Measurements from ENCODE around the gene KHDRBS1.

DNA sequence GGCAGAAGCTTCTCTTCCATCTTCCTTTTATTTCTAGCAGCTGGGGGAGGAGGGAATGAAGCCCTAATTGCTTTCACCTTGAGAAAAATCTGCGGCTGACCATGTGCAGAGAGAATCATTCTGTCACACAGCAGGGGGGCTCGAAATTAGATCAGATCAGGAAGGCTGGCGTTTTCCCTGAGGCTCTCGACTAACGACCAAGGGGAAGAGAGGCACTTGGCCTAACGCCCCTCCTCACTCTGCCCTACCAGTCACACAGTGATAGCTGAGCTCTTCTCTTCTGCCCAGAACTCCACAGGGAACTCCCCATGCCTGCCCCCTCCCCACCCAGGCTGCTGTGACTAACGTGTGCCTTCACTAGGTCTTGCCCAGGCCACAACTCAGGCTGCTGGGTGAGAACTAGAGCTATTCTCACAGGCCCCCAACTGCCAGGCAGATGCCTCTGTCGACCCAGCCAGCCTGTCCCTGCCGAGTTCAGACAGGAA lies 26.5 kb upstream of the KHDRBS1 start:
- TF ChIP-seq TEAD4 (IDR thresholded peaks at IDR 0.05) (no peak), FOXM1 (IDR thresholded peaks at IDR 0.05; ENCODE audit: borderline replicate concordance, low read depth) (no peak), NFIC (IDR thresholded peaks at IDR 0.05) (no peak), RAD21 (IDR thresholded peaks at IDR 0.05; ENCODE audit: low read depth) (no peak), MAX (IDR thresholded peaks at IDR 0.05) (no peak), YY1 (IDR thresholded peaks at IDR 0.05; ENCODE audit: low read depth) (no peak), TAF1 (IDR thresholded peaks at IDR 0.05; ENCODE audit: low read depth) (no peak), EP300 (IDR thresholded peaks at IDR 0.05; ENCODE audit: borderline replicate concordance) (no peak), CEBPB (IDR thresholded peaks at IDR 0.05) (no peak), ZBTB7A (IDR thresholded peaks at IDR 0.05; ENCODE audit: low read depth) (no peak)
- TF ChIP-seq, protein P1, sequence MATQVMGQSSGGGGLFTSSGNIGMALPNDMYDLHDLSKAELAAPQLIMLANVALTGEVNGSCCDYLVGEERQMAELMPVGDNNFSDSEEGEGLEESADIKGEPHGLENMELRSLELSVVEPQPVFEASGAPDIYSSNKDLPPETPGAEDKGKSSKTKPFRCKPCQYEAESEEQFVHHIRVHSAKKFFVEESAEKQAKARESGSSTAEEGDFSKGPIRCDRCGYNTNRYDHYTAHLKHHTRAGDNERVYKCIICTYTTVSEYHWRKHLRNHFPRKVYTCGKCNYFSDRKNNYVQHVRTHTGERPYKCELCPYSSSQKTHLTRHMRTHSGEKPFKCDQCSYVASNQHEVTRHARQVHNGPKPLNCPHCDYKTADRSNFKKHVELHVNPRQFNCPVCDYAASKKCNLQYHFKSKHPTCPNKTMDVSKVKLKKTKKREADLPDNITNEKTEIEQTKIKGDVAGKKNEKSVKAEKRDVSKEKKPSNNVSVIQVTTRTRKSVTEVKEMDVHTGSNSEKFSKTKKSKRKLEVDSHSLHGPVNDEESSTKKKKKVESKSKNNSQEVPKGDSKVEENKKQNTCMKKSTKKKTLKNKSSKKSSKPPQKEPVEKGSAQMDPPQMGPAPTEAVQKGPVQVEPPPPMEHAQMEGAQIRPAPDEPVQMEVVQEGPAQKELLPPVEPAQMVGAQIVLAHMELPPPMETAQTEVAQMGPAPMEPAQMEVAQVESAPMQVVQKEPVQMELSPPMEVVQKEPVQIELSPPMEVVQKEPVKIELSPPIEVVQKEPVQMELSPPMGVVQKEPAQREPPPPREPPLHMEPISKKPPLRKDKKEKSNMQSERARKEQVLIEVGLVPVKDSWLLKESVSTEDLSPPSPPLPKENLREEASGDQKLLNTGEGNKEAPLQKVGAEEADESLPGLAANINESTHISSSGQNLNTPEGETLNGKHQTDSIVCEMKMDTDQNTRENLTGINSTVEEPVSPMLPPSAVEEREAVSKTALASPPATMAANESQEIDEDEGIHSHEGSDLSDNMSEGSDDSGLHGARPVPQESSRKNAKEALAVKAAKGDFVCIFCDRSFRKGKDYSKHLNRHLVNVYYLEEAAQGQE (IDR thresholded peaks at IDR 0.05; ENCODE audit: low read depth), result no peak
- TF ChIP-seq, protein P2, sequence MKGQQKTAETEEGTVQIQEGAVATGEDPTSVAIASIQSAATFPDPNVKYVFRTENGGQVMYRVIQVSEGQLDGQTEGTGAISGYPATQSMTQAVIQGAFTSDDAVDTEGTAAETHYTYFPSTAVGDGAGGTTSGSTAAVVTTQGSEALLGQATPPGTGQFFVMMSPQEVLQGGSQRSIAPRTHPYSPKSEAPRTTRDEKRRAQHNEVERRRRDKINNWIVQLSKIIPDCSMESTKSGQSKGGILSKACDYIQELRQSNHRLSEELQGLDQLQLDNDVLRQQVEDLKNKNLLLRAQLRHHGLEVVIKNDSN (IDR thresholded peaks at IDR 0.05), result no peak
